ENCODE results near the gene RNF40.

The RNF40 gene

DNA sequence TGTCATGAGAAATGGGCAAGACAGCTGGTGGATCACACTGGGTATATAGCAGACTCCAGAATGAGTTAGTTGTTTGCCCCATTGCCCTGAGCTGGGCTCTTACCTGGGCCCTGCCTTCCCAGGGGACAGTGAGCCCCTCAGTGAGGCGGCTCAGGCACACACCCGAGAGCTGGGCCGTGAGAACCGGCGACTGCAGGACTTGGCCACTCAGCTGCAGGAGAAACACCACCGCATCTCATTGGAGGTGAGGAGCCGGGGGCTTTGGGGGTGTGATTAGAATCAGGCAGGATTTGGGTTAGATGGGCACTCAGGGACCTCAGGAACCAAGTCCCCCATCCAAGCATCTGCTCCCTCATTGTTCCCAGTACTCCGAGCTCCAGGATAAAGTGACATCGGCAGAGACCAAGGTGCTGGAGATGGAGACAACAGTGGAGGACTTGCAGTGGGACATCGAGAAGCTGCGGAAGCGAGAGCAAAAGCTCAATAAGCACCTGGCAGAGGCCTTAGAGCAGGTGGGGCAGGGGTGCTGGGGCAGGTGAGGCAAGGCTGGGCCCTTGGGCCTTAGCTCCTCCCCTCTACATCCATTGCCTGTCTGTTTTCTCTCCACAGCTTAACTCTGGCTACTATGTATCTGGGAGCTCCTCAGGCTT, 2.8 kb downstream of the RNF40 start:
- DNase-seq = no peak

- peak; percentile 16 for DNase-seq
Measured at GRCh38 chr16:30766206-30766932, 4.2 kb downstream of the RNF40 start.

DNA sequence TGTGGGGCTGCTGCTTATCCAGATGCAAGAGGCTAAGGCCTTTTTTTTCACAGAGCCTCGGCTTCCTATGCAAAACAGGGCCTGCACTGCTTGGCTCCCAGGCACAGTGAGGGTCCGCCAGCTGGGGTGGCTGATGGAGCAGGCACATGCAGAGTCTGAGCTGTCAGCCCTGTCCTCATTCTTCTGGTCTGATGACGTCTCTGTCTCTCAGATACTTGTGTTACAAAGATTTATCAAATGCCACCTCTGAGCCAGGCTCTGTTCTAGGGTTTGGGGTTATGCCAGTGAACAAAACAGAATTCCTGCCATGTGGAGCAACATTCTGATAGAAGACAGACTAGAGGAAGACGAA, 4.8 kb downstream of the RNF40 start:
- DNase-seq = no peak

DNA sequence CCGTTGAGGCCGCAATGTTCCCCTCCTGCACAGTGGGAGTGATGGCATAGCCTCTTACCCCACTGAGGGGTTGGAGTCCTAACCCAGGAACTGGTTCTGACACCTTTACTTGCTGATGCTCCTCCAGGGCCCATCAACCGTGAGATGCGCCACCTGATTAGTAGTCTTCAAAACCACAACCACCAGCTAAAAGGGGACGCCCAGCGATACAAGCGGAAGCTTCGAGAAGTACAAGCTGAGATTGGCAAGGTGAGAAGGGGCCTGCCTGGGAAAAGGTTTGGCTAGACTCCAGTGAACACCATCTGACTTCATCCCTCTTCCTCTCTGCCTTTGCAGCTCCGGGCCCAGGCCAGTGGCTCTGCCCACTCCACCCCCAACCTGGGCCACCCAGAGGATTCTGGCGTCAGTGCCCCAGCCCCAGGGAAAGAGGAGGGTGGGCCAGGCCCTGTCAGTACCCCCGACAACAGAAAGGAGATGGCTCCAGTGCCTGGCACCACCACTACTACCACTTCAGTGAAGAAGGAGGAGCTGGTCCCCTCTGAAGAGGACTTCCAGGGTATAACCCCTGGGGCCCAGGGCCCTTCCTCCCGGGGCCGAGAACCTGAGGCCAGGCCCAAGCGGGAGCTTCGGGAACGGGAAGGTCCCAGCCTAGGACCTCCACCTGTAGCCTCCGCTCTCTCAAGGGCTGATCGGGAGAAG, 5.8 kb downstream of the RNF40 start:
- peak; percentile 16 for DNase-seq

- no peak for DNase-seq
Measured at GRCh38 chr16:30768583-30769181, 6.6 kb downstream of the RNF40 start.

GRCh38 chr16:30769379-30770089, 7.4 kb downstream of the RNF40 start:
- no peak for DNase-seq

GRCh38 chr16:30771726-30772125, 9.6 kb downstream of the RNF40 start:
- DNase-seq = peak; percentile 19

GRCh38 chr16:30773826-30774225, 11.7 kb downstream of the RNF40 start:
- DNase-seq = no peak

DNA sequence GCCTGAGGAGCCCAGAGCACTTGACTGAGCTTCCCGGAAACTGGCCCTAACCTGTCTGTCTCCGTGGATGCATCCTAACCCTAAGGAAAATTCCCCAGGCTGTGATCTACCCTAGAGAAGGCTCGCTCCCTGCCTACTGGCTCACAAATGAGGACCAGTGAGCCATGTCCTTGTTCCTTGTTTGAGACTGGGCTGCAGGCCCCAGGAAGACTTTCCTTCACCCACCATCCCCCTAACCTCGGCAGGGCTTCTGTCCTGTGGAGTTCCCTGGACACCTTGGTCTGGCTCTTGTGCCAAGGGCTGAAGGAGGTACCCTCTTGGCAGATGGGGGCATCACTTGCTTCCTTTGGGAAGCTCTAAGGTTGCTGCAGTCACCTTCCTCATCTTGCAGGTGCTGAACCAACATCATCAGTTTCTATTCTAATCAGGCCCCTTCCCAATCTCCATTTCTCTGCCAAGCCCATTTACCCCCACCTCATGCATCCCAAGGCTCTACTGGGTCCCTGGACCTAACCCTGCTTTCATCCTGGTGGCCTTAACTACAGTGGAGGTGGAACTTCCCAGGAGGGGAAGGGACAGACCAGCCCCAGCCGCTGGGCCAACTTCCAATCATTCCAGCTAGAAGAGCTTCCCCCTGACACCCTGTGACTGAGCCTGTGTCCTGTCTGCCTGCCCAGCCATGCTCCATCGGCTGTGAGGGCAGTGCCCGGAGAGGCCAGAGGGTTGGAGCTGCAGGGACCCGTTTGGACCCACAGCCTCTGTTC, 12.4 kb downstream of the RNF40 start:
- peak; percentile 14 for DNase-seq

GRCh38 chr16:30775131-30775391, 12.9 kb downstream of the RNF40 start:
- no peak for DNase-seq

GRCh38 chr16:30775392-30776188, 13.5 kb downstream of the RNF40 start:
- peak; percentile 93 for DNase-seq

GRCh38 chr16:30777591-30778297, 15.6 kb downstream of the RNF40 start:
- DNase-seq = peak; percentile 31

DNA sequence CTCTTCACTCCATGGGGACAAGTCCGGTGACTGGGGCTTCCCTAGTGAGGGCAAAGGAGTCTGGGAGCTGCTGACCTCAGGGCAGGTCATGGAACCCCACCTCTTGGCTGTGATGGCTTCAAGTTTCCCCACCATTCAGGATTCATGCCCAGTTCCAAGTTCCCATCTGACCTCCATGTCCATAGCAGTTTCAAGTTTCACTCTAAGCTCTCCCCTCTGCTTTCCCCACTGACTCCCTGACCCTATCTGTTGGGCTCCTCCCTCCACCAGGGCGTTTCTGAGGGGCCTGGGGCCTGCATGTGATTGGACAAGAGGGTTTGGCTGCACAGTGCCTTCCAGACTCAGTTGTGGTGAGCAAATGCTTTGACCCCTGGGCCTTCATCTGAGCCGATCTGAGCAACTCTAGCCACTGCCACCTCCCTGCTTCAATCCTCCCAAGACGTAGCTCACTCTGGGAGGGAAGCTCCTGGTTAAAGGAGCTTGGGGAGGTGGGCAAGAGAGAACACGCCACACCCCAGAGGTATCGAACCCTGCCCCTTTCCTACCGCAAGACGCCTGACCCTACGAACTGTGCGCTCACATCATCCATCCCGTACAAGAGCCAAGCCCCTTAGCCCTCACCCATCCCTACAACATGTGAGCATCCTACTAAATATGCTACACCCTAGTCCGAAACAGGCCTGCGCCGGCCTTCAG, 16.6 kb downstream of the RNF40 start:
- peak; percentile 25 for DNase-seq

- no peak for DNase-seq
Measured at GRCh38 chr16:30779596-30779995, 17.5 kb downstream of the RNF40 start.

DNA sequence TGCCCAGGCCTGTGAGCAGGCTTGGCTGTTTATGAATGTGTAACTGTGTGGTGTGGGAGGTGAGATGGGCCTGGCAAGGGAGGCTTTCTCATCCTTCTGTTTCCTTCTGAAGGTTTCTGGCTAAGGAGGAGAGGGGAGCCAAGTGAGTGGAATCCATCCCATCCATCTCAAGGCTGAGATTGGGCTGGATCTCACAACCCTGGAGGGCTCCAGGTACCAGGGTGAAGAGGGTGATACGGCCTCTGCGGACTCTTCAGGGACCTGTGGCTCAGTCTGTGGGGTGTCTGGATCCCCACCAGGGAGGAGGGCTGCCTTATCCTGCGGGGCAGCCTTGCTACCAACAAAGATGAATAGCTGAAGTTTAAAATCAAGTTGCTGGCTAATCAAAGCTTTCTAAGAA, 17.9 kb downstream of the RNF40 start:
- DNase-seq = peak; percentile 15

DNA sequence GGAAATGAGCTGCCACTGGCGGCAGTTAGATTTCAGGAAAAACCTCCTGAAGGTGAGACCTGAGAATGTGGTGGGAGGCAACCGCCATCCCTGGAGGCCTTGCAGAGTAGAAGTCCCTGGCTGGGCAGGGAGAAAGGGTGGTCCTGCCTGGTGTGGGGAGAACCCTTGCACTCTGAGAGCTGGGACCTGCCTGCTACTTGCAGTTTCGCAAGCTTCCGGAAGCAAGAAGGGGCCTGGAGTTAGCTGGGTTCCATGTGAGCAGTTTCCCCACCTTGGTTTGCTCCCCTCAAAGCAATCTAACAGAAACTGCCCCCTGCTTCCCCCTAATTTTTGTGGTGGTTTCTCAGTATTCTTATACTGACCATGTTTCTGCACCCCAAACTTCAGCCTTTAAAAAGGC, 18.4 kb downstream of the RNF40 start:
- no peak for DNase-seq

DNA sequence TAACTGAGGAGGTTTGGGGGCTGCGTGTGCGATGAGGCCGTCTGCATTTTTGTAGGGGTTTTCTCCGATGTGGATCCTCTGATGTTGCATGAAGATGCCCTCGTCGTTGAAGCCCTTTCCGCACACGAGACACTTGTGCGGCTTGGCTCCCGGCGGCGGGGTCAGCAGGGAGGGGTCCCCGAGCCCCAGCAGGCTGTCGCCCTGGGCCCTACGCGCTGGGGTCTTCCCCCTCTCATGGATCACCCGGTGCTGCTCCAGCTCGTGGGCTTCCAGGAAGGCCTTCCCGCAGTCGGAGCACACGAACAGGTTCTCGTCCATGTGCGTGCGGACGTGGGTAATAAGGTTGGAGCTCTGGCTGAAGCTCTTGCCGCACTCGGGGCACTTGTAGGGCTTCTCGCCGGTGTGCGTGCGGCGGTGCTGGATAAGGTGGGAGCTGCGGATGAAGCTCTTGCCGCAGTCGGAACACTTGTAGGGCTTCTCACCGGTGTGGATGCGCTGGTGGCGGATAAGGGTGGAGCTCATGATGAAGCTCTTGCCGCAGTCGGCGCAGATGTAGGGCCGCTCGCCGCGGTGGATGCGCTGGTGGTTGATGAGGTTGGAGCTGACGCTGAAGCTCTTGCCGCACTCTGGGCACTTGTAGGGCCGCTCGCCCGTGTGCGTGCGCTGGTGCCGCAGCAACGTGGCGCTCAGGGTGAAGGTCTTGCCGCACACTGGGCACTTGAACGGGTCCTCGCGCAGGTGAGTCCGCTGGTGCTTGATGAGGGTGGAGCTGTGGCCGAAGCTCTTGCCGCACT, 20.6 kb downstream of the RNF40 start:
- DNase-seq = no peak

GRCh38 chr16:30783280-30784109, 21.4 kb downstream of the RNF40 start:
- DNase-seq = peak; percentile 25

GRCh38 chr16:30784215-30784614, 22.1 kb downstream of the RNF40 start:
- no peak for DNase-seq
